GM21381 (cell line): ENCODE data around the gene CDC42EP2.

Experiments
- ATAC-seq: cut with Tn5 transposase; IDR thresholded peaks from one replicate; pipeline ENCODE4 v1.9.1; 2021; ENCODE audit warnings: mild to moderate bottlenecking, moderate library complexity; ENCODE audit not compliant: unreplicated experiment

The CDC42EP2 gene

GRCh38 chr11:65297026-65297672 lies 17.5 kb upstream of the CDC42EP2 start:
- no peak for ATAC-seq

- ATAC-seq: no peak
Measured at GRCh38 chr11:65298131-65298535, 16.5 kb upstream of the CDC42EP2 start.

- ATAC-seq: no peak
Measured at GRCh38 chr11:65298655-65299179, 15.9 kb upstream of the CDC42EP2 start.

GRCh38 chr11:65300621-65301275 lies 13.9 kb upstream of the CDC42EP2 start:
- ATAC-seq: no peak

- no peak for ATAC-seq
Measured at GRCh38 chr11:65301491-65302329, 13.0 kb upstream of the CDC42EP2 start.

GRCh38 chr11:65303555-65303954 lies 11.1 kb upstream of the CDC42EP2 start:
- ATAC-seq: no peak

- ATAC-seq: no peak
Measured at GRCh38 chr11:65304110-65304509, 10.6 kb upstream of the CDC42EP2 start.

GRCh38 chr11:65304613-65305012 lies 10.1 kb upstream of the CDC42EP2 start:
- no peak for ATAC-seq

- no peak for ATAC-seq
Measured at GRCh38 chr11:65305501-65306268, 9.0 kb upstream of the CDC42EP2 start.

GRCh38 chr11:65307298-65308229 lies 7.1 kb upstream of the CDC42EP2 start:
- ATAC-seq: no peak

GRCh38 chr11:65308281-65308891 lies 6.3 kb upstream of the CDC42EP2 start:
- ATAC-seq: no peak

- no peak for ATAC-seq
Measured at GRCh38 chr11:65309006-65309405, 5.7 kb upstream of the CDC42EP2 start.

- ATAC-seq: no peak
Measured at GRCh38 chr11:65310215-65310614, 4.5 kb upstream of the CDC42EP2 start.

GRCh38 chr11:65310736-65311135 lies 3.9 kb upstream of the CDC42EP2 start:
- ATAC-seq: no peak

GRCh38 chr11:65311170-65311678 lies 3.4 kb upstream of the CDC42EP2 start:
- ATAC-seq: no peak

- no peak for ATAC-seq
Measured at GRCh38 chr11:65315204-65315865, 669 bp downstream of the CDC42EP2 start.

- ATAC-seq: no peak
Measured at GRCh38 chr11:65315866-65316226, 1.2 kb downstream of the CDC42EP2 start.

GRCh38 chr11:65316227-65317024 lies 1.8 kb downstream of the CDC42EP2 start:
- no peak for ATAC-seq
